GM12878 (cell line): Measurements from ENCODE around the gene TMEM87A. TPM values are rescaled to one million over a fixed set of nuclear protein-coding genes. Genes with fewer than 3 reads are reported as not detected.
A peak's percentile ranks its signal among the peaks of the same experiment; 100 is the strongest.

ENCODE experiments used
- ATAC-seq: fragments of 200-7000 bp; cut with Tn5 transposase; 3 replicates; pipeline ENCODE4 v1.9.1; 2020; ENCODE audit warnings: mild to moderate bottlenecking, moderate library complexity
- BruUV-seq: library from RNA; stranded (reverse); fragments of 400-500 nt; replicated peaks from 2 replicates; lab custom pipeline; 2021; lab: Mats Ljungman, UMichigan
- CTCF ChIA-PET: fragments of 300-600 bp; sonication (Branson Sonifier 250); formaldehyde crosslinking; extraction: SDS; loops from one replicate; lab custom pipeline; 2021; ENCODE audit warnings: inconsistent platforms; lab: Yijun Ruan, JAX
- POLR2A ChIA-PET: fragments of 350-600 bp; formaldehyde crosslinking; extraction: SDS; loops from one replicate; lab custom pipeline; 2021; ENCODE audit warnings: inconsistent platforms; lab: Charles Lee
- RAD21 ChIA-PET: fragments of 300-600 bp; sonication (Branson Sonifier 250); formaldehyde crosslinking; loops from one replicate; lab custom pipeline; 2023; ENCODE audit warnings: antibody characterized with exemption; ENCODE audit not compliant: unreplicated experiment; lab: Charles Lee
- SMC1A ChIA-PET: fragments of 300-600 bp; sonication (Branson Sonifier 250); formaldehyde crosslinking; loops from one replicate; lab custom pipeline; 2023; ENCODE audit not compliant: unreplicated experiment, uncharacterized antibody; lab: Charles Lee
- DNase-seq: peaks from one replicate; pipeline ENCODE4 v3.0.0-alpha.2; 2011; ENCODE audit warnings: low read depth, low spot score
- FAIRE-seq: peaks from 3 replicates; lab custom pipeline; 2011; peaks lifted over from hg19 to GRCh38; lab: Jason Lieb, UNC
- H2AFZ ChIP-seq: 2 replicates; pipeline ENCODE4 v1.6.0; 2011; ENCODE audit warnings: low read depth, low read length, control low read depth; ENCODE audit not compliant: control insufficient read depth
- H3K27ac ChIP-seq: 2 replicates; pipeline ENCODE4 v1.5.1; 2011; ENCODE audit warnings: control low read depth; ENCODE audit not compliant: control insufficient read depth, insufficient read depth
- H3K27me3 ChIP-seq, 2 experiments: replicated peaks in 1 of 2; 2 replicates each; pipeline versions ENCODE4 v1.6.0 to v1.6.1; 2011; ENCODE audit warnings: low read length in 1 of 2; ENCODE audit not compliant: control insufficient read depth in 2 of 2, insufficient read depth in 2 of 2
- H3K36me3 ChIP-seq, 2 experiments: 2 replicates each; pipeline ENCODE4 v1.5.1; 2011; ENCODE audit warnings: low read length in 1 of 2; ENCODE audit not compliant: control insufficient read depth in 2 of 2, insufficient read depth in 2 of 2
- H3K4me1 ChIP-seq: 2 replicates; pipeline ENCODE4 v1.6.1; 2011; ENCODE audit warnings: mild to moderate bottlenecking, low read length, moderate library complexity, mixed read lengths; ENCODE audit not compliant: control insufficient read depth, insufficient read depth
- H3K4me2 ChIP-seq: 2 replicates; pipeline ENCODE4 v1.6.0; 2011; ENCODE audit warnings: control low read depth; ENCODE audit not compliant: control insufficient read depth, insufficient read depth
- H3K4me3 ChIP-seq: fragments of 200-600 bp; sonication (generic); 2 replicates; pipeline ENCODE4 v1.5.1; 2016
- H3K79me2 ChIP-seq: 2 replicates; pipeline ENCODE4 v1.6.0; 2011; ENCODE audit warnings: low read length; ENCODE audit not compliant: control insufficient read depth, insufficient read depth
- H3K9ac ChIP-seq: 2 replicates; pipeline ENCODE4 v1.8.0; 2011; ENCODE audit warnings: low read length, control low read depth, mixed read lengths; ENCODE audit not compliant: control insufficient read depth, insufficient read depth
- H3K9me3 ChIP-seq: replicated peaks from 3 replicates; pipeline ENCODE4 v1.5.1; 2011; ENCODE audit warnings: mild to moderate bottlenecking, low read length; ENCODE audit not compliant: control insufficient read depth, insufficient read depth
- H4K20me1 ChIP-seq: 2 replicates; pipeline ENCODE4 v1.6.0; 2011; ENCODE audit not compliant: control insufficient read depth, insufficient read depth
- EED ChIP-seq: sonication (generic); IDR thresholded peaks from 2 replicates; pipeline ENCODE4 v1.6.1; 2016; ENCODE audit warnings: antibody characterized with exemption, low read depth
- HDAC6 ChIP-seq: fragments of 200-600 bp; sonication (generic); IDR thresholded peaks from one replicate; pipeline ENCODE4 v1.8.0; 2017; ENCODE audit warnings: antibody characterized with exemption; ENCODE audit not compliant: unreplicated experiment
- HDGF ChIP-seq: fragments of 450-650 bp; IDR thresholded peaks from 2 replicates; pipeline ENCODE4 v1.6.1; 2016; ENCODE audit warnings: antibody characterized with exemption
- NR2F1 ChIP-seq: fragments of 450-650 bp; conservative IDR thresholded peaks from 2 replicates; pipeline ENCODE4 v1.6.1; 2017; ENCODE audit warnings: mild to moderate bottlenecking
- RAD21 ChIP-seq: IDR thresholded peaks from 2 replicates; pipeline ENCODE4 v1.6.1; 2011; ENCODE audit warnings: mild to moderate bottlenecking, low read depth, low read length, moderate library complexity; ENCODE audit not compliant: insufficient read depth
- WGBS: methylation state at CpG from one replicate; pipeline ENCODE4 v1.1.6; 2016; ENCODE audit warnings: low lambda C conversion rate; ENCODE audit not compliant: insufficient replicate concordance, insufficient coverage; ENCODE audit errors: missing lambda C conversion rate; 5-methylcytosine and 5-hydroxymethylcytosine counted together
- in situ Hi-C: fragments of 300-500 bp; cut with MboI; formaldehyde crosslinking; loops from 9 replicates; pipeline ENCODE4 v1.14.3; 2018; ENCODE audit warnings: mixed read lengths
- intact Hi-C: fragments of 100-400 bp; cut with micrococcal nuclease; formaldehyde crosslinking; loops from one replicate; pipeline ENCODE4 v1.14.2; 2022; ENCODE audit not compliant: unreplicated experiment
- polyA plus RNA-seq, 11 experiments: library from polyadenylated mRNA; depleted of rRNA in 4 of 11; unstranded in 6 of 11; stranded (reverse) in 5 of 11; fragments of >200 nt; fragmentation: Nextera tagmentation in 4 of 11; fragmentation: Illumina TruSeq in 1 of 11; extraction: Ambion mirVana in 4 of 11; extraction: Trizol in 1 of 11; gene quantifications; 1 replicate in 1 of 11; 2 replicates in 10 of 11; pipeline versions ENCODE4 v1.2.1 to v1.2.3, GENCODE V29; 2011 to 2016; ENCODE audit warnings: inconsistent platforms in 2 of 11, missing spikeins in 2 of 11, low read depth in 1 of 11
- total RNA-seq, 4 experiments: library from RNA; depleted of rRNA in 3 of 4; stranded (reverse); fragments of >200 nt in 3 of 4; fragmentation: Illumina TruSeq in 1 of 4; extraction: Trizol in 1 of 4; gene quantifications; 2 replicates each; pipeline versions ENCODE4 v1.2.1 to v1.2.3, GENCODE V29; 2013 to 2021
- TF ChIP-seq, protein P1 (sequence below), 3 experiments: IDR thresholded peaks in 2 of 3; conservative IDR thresholded peaks in 1 of 3; 2 replicates each; pipeline ENCODE4 v1.5.1; 2011; ENCODE audit warnings: low read depth in 3 of 3, low read length in 3 of 3, mild to moderate bottlenecking in 3 of 3, control low read depth in 2 of 3, moderate library complexity in 2 of 3, inconsistent platforms in 1 of 3, mixed read lengths in 1 of 3; ENCODE audit not compliant: control insufficient read depth in 2 of 3, insufficient read depth in 1 of 3; ENCODE audit errors: extremely low read depth in 1 of 3

Gene TMEM87A
- total and polyA plus RNA-seq, 10 of the 15 experiments (the other 5 are each of a cell fraction or from before 2014, with no cell fraction given) = 18.2 to 53.2 (median 33.4) TPM

DNA sequence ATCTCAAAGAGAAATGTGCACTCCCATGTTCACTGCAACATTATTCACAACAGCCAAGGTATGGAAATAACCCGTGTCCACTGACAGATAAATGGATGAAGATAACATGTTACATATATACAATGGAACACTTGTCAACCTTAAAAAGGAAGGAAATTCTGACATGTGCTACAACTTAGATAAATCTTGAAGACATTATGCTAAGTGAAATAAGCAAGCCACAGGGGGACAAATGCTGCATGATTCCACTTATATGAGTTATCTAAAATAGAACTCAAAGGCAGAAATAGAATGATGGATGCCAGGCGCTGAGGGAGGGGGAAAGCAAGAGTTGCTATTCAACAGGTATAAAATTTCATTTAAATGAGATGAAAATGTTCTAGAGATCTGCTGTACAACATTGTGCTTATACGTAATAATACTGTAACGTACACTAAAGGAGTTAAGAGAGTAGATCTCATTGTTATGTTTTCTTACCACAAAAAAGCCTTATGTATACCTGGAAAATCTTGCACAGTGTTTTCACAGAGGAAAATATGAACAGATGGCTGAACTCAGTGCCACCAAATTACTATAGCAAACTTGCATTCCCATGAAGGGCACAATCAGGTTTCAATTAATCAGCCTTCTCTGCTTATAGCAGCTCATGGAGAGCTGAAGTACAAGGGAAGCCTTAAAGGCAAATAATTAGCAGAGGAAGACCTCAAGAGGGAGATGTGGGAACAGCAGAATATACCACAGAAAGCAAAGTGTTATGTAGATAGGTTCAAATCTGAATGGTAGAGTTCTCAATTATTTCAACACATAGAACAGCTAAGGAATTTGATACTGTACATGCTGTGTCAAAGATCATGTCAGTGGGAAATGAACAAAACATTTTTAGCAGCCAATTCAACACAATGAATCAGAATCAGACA lies 57.1 kb downstream of the TMEM87A start:
- Histone ChIP-seq H3K79me2 (no peaks in the 10 kb centered on the region), H2AFZ (no peak overlapping the region), H4K20me1 (no peaks in the 10 kb centered on the region), H3K36me3 (peaks cover 3 to 9% of the 10 kb centered on the region in 2 experiments), H3K4me1 (no peaks in the 10 kb centered on the region; the same call in 1 of the 2 replicates), H3K9ac (no peak overlapping the region), H3K27me3 (no peaks in the 10 kb centered on the region), H3K4me2 (no peak overlapping the region), H3K9me3 (no peaks in the 10 kb centered on the region), H3K4me3 (no peak overlapping the region), H3K27ac (no peak overlapping the region)
- POLR2A ChIA-PET = no interaction called here
- CTCF ChIA-PET = interaction anchor here (1.0 kb wide), 1 partner anchor 8 kb away, joined by 4 read pairs; the partner anchor contains the start of gene VPS39
- intact Hi-C loops (no loop called here), in situ Hi-C loops (no loop called here)
- no TSS peak for BruUV-seq
- DNase-seq (no peak), ATAC-seq (no peak), FAIRE-seq (no peak)
- RAD21 ChIA-PET = no interaction called here
- TF ChIP-seq HDGF = no peak
- TF ChIP-seq, protein P1, sequence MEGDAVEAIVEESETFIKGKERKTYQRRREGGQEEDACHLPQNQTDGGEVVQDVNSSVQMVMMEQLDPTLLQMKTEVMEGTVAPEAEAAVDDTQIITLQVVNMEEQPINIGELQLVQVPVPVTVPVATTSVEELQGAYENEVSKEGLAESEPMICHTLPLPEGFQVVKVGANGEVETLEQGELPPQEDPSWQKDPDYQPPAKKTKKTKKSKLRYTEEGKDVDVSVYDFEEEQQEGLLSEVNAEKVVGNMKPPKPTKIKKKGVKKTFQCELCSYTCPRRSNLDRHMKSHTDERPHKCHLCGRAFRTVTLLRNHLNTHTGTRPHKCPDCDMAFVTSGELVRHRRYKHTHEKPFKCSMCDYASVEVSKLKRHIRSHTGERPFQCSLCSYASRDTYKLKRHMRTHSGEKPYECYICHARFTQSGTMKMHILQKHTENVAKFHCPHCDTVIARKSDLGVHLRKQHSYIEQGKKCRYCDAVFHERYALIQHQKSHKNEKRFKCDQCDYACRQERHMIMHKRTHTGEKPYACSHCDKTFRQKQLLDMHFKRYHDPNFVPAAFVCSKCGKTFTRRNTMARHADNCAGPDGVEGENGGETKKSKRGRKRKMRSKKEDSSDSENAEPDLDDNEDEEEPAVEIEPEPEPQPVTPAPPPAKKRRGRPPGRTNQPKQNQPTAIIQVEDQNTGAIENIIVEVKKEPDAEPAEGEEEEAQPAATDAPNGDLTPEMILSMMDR (IDR thresholded peaks at IDR 0.05 in 2 of 3, conservative IDR thresholded peaks at IDR 0.05 in 1 of 3; ENCODE audit: control insufficient read depth in 2 of 3, extremely low read depth in 1 of 3, insufficient read depth in 1 of 3, low read depth in 3 of 3, low read length in 3 of 3) = peak in 2 of 3 experiments; percentile 8 to 29; a peak in 1 of 6 replicates
- TF ChIP-seq RAD21 = 0 out of 2 replicates have a peak, but pooled peaks have one; percentile 11
- TF ChIP-seq EED = no peak
- TF ChIP-seq HDAC6 = no peak
- no peak for TF ChIP-seq NR2F1
- SMC1A ChIA-PET = no interaction called here
- WGBS = 93% methylated on average over 4 of the region's 4 CpGs
